IPS-18c (cell line): Measurements from ENCODE around the gene NLRP9.

Experiments used
- H3K4me3 ChIP-seq: 2 replicates; pipeline ENCODE4 v1.7.0; 2013; ENCODE audit warnings: low read depth, mild to moderate bottlenecking, low read length, moderate library complexity; ENCODE audit not compliant: insufficient read depth
- H3K9me3 ChIP-seq: one replicate; pipeline ENCODE4 v1.6.1; 2013; ENCODE audit warnings: mild to moderate bottlenecking, low read length, moderate library complexity; ENCODE audit not compliant: control insufficient read depth, insufficient read depth

NLRP9 gene

GRCh38 chr19:55712804-55713631 is 25.2 kb downstream of the NLRP9 start:
- H3K9me3 ChIP-seq, result peaks cover 7% of the 10 kb centered on the region
- H3K4me3 ChIP-seq, result no peak overlapping the region

GRCh38 chr19:55711719-55712118 is 26.5 kb downstream of the NLRP9 start:
- no peak overlapping the region for H3K4me3 ChIP-seq
- peaks cover 7% of the 10 kb centered on the region for H3K9me3 ChIP-seq

- Histone ChIP-seq H3K4me3 (no peak overlapping the region), H3K9me3 (peaks cover 5% of the 10 kb centered on the region)
These were observed 32.2 kb downstream of the NLRP9 start for GRCh38 chr19:55705972-55706371.

- no peak overlapping the region for H3K4me3 ChIP-seq
- peaks cover 5% of the 10 kb centered on the region for H3K9me3 ChIP-seq
These were observed 33.5 kb downstream of the NLRP9 start for GRCh38 chr19:55704494-55705245.

GRCh38 chr19:55703790-55704215 is 34.4 kb downstream of the NLRP9 start:
- peaks cover 5% of the 10 kb centered on the region for H3K9me3 ChIP-seq
- no peak overlapping the region for H3K4me3 ChIP-seq

- H3K9me3 ChIP-seq, result peaks cover 5% of the 10 kb centered on the region
- H3K4me3 ChIP-seq, result no peak overlapping the region
These were observed 36.0 kb downstream of the NLRP9 start for GRCh38 chr19:55702131-55702627.

GRCh38 chr19:55700813-55701212 is 37.4 kb downstream of the NLRP9 start:
- Histone ChIP-seq H3K4me3 (no peak overlapping the region), H3K9me3 (peaks cover 5% of the 10 kb centered on the region)

- peaks cover 5% of the 10 kb centered on the region for H3K9me3 ChIP-seq
These were observed 39.0 kb downstream of the NLRP9 start for GRCh38 chr19:55699221-55699620.

GRCh38 chr19:55698256-55698655 is 39.9 kb downstream of the NLRP9 start:
- H3K9me3 ChIP-seq, result peaks cover 2% of the 10 kb centered on the region
- no peak overlapping the region for H3K4me3 ChIP-seq

More at GRCh38 chr19:55699221-55699620, 39.0 kb downstream of the NLRP9 start:
- H3K4me3 ChIP-seq, result no peak overlapping the region

GRCh38 chr19:55697698-55698097 is 40.5 kb downstream of the NLRP9 start:
- Histone ChIP-seq H3K9me3 (no peaks in the 10 kb centered on the region), H3K4me3 (no peak overlapping the region)

- Histone ChIP-seq H3K4me3 (no peak overlapping the region), H3K9me3 (no peaks in the 10 kb centered on the region)
These were observed 41.1 kb downstream of the NLRP9 start for GRCh38 chr19:55697069-55697440.

GRCh38 chr19:55696301-55697068 is 41.7 kb downstream of the NLRP9 start:
- Histone ChIP-seq H3K4me3 (no peak overlapping the region), H3K9me3 (no peaks in the 10 kb centered on the region)

- H3K4me3 ChIP-seq, result no peak overlapping the region
- no peaks in the 10 kb centered on the region for H3K9me3 ChIP-seq
These were observed 42.5 kb downstream of the NLRP9 start for GRCh38 chr19:55695511-55696290.

GRCh38 chr19:55694656-55695491 is 43.3 kb downstream of the NLRP9 start:
- H3K4me3 ChIP-seq, result no peak overlapping the region

GRCh38 chr19:55694241-55694655 is 44.0 kb downstream of the NLRP9 start:
- H3K9me3 ChIP-seq, result no peaks in the 10 kb centered on the region
- H3K4me3 ChIP-seq, result no peak overlapping the region

More at GRCh38 chr19:55694656-55695491, 43.3 kb downstream of the NLRP9 start:
- no peaks in the 10 kb centered on the region for H3K9me3 ChIP-seq
